Karpas-422 (cell line): ENCODE measurements around the gene TNS1. TPM values are rescaled to one million over a fixed set of nuclear protein-coding genes. Genes with fewer than 3 reads are reported as not detected.

Source experiments
- DNase-seq: peaks from one replicate; pipeline ENCODE4 v3.0.0-alpha.2; 2015
- H2AFZ ChIP-seq: fragments of 200-600 bp; sonication (generic); 2 replicates; pipeline ENCODE4 v1.6.1; 2014; ENCODE audit warnings: antibody characterized with exemption, low read length, mixed read lengths
- H3K27ac ChIP-seq: fragments of 200-600 bp; sonication (generic); 2 replicates; pipeline ENCODE4 v1.5.1; 2014; ENCODE audit warnings: mild to moderate bottlenecking, low read length, moderate library complexity
- H3K27me3 ChIP-seq: fragments of 200-600 bp; sonication (generic); 2 replicates; pipeline ENCODE4 v1.6.1; 2014; ENCODE audit warnings: low read length, mixed read lengths
- H3K36me3 ChIP-seq: fragments of 200-600 bp; sonication (generic); 2 replicates; pipeline ENCODE4 v1.6.1; 2014; ENCODE audit warnings: low read length, mixed read lengths; ENCODE audit not compliant: insufficient read depth
- H3K4me1 ChIP-seq: fragments of 200-600 bp; sonication (generic); 2 replicates; pipeline ENCODE4 v1.6.1; 2014; ENCODE audit warnings: mild to moderate bottlenecking, low read length, mixed read lengths
- H3K4me2 ChIP-seq: fragments of 200-600 bp; sonication (generic); 2 replicates; pipeline ENCODE4 v1.6.1; 2014; ENCODE audit warnings: low read length, low read depth, mild to moderate bottlenecking; ENCODE audit not compliant: poor library complexity, severe bottlenecking
- H3K4me3 ChIP-seq: fragments of 200-600 bp; sonication (generic); 2 replicates; pipeline ENCODE4 v1.5.1; 2014; ENCODE audit warnings: mild to moderate bottlenecking, antibody characterized with exemption, low read length, mixed read lengths
- H3K79me2 ChIP-seq: fragments of 200-600 bp; sonication (generic); 2 replicates; pipeline ENCODE4 v1.6.1; 2014; ENCODE audit warnings: mild to moderate bottlenecking, low read length, mixed read lengths
- H3K9ac ChIP-seq: fragments of 200-600 bp; sonication (generic); 2 replicates; pipeline ENCODE4 v1.6.0; 2014; ENCODE audit warnings: low read length
- H3K9me2 ChIP-seq: fragments of 200-600 bp; sonication (generic), shearing (Covaris generic); replicated peaks from 2 replicates; pipeline ENCODE4 v1.6.0; 2014; ENCODE audit warnings: mild to moderate bottlenecking, low read length, moderate library complexity; ENCODE audit not compliant: insufficient read depth
- H3K9me3 ChIP-seq: fragments of 300-700, 200-600 bp; sonication (generic); 2 replicates; pipeline ENCODE4 v1.6.1; 2014; ENCODE audit warnings: low read length, mixed read lengths
- H4K20me1 ChIP-seq: fragments of 200-600 bp; sonication (generic); 2 replicates; pipeline ENCODE4 v1.6.1; 2014; ENCODE audit warnings: mild to moderate bottlenecking, antibody characterized with exemption, low read length, low read depth; ENCODE audit not compliant: insufficient read depth
- total RNA-seq: library from RNA; depleted of rRNA; stranded (reverse); fragments of >200 nt; shearing (Covaris generic); gene quantifications from 2 replicates; pipeline ENCODE4 v1.2.3, GENCODE V29; 2014; ENCODE audit warnings: low replicate concordance

Gene TNS1
- total RNA-seq, 1 experiment from 2014 or later, result 1.7 TPM

GRCh38 chr2:217988014-217988839 is 14.6 kb downstream of the TNS1 start:
- Histone ChIP-seq H4K20me1 (no peaks in the 10 kb centered on the region), H3K9me2 (no peaks in the 10 kb centered on the region), H3K4me2 (no peak overlapping the region), H3K27me3 (no peaks in the 10 kb centered on the region), H3K9me3 (no peaks in the 10 kb centered on the region), H3K9ac (no peak overlapping the region), H3K27ac (no peak overlapping the region), H3K79me2 (no peaks in the 10 kb centered on the region), H3K36me3 (no peaks in the 10 kb centered on the region), H2AFZ (no peak overlapping the region), H3K4me3 (no peak overlapping the region), H3K4me1 (no peaks in the 10 kb centered on the region)
- peak; percentile 90 for DNase-seq

- Histone ChIP-seq H3K27ac (no peak overlapping the region), H3K9ac (no peak overlapping the region), H3K9me2 (no peaks in the 10 kb centered on the region), H3K4me1 (no peaks in the 10 kb centered on the region), H4K20me1 (no peaks in the 10 kb centered on the region), H3K36me3 (no peaks in the 10 kb centered on the region), H2AFZ (no peak overlapping the region), H3K9me3 (no peaks in the 10 kb centered on the region), H3K27me3 (no peaks in the 10 kb centered on the region), H3K4me2 (no peak overlapping the region), H3K4me3 (no peak overlapping the region), H3K79me2 (no peaks in the 10 kb centered on the region)
- DNase-seq, result no peak
Measured at GRCh38 chr2:217987391-217987790, 15.4 kb downstream of the TNS1 start.

- no peaks in the 10 kb centered on the region for H3K27me3 ChIP-seq
- H3K79me2 ChIP-seq, result no peaks in the 10 kb centered on the region
- no peaks in the 10 kb centered on the region for H3K9me3 ChIP-seq
- H3K4me3 ChIP-seq, result no peak overlapping the region
- no peaks in the 10 kb centered on the region for H4K20me1 ChIP-seq
- no peak for DNase-seq
- H3K4me2 ChIP-seq, result no peak overlapping the region
- H3K9ac ChIP-seq, result no peak overlapping the region
- no peaks in the 10 kb centered on the region for H3K9me2 ChIP-seq
- H3K36me3 ChIP-seq, result no peaks in the 10 kb centered on the region
- H3K4me1 ChIP-seq, result no peaks in the 10 kb centered on the region
- H3K27ac ChIP-seq, result no peak overlapping the region
- H2AFZ ChIP-seq, result no peak overlapping the region
Measured at GRCh38 chr2:217986256-217986961, 16.4 kb downstream of the TNS1 start.

GRCh38 chr2:217983276-217984233 is 19.2 kb downstream of the TNS1 start:
- Histone ChIP-seq H3K79me2 (no peaks in the 10 kb centered on the region), H3K9me2 (no peaks in the 10 kb centered on the region), H4K20me1 (no peaks in the 10 kb centered on the region), H3K9ac (no peak overlapping the region), H3K9me3 (no peaks in the 10 kb centered on the region), H3K27ac (no peak overlapping the region), H2AFZ (no peak overlapping the region), H3K4me2 (no peak overlapping the region), H3K27me3 (no peaks in the 10 kb centered on the region), H3K4me1 (no peaks in the 10 kb centered on the region), H3K36me3 (no peaks in the 10 kb centered on the region), H3K4me3 (no peak overlapping the region)
- no peak for DNase-seq

- Histone ChIP-seq H4K20me1 (no peaks in the 10 kb centered on the region), H3K27me3 (no peaks in the 10 kb centered on the region), H3K4me1 (no peaks in the 10 kb centered on the region), H3K4me3 (no peak overlapping the region), H3K27ac (no peak overlapping the region), H2AFZ (no peak overlapping the region), H3K4me2 (no peak overlapping the region), H3K9me2 (no peaks in the 10 kb centered on the region), H3K9ac (no peak overlapping the region), H3K9me3 (no peaks in the 10 kb centered on the region), H3K79me2 (no peaks in the 10 kb centered on the region), H3K36me3 (no peaks in the 10 kb centered on the region)
- DNase-seq, result no peak
Measured at GRCh38 chr2:217981971-217982370, 20.8 kb downstream of the TNS1 start.

- Histone ChIP-seq H3K27me3 (no peaks in the 10 kb centered on the region), H3K36me3 (no peaks in the 10 kb centered on the region), H3K4me2 (no peak overlapping the region), H3K79me2 (no peaks in the 10 kb centered on the region), H3K27ac (no peak overlapping the region), H2AFZ (no peak overlapping the region), H3K9ac (no peak overlapping the region), H3K9me2 (no peaks in the 10 kb centered on the region), H3K4me3 (no peak overlapping the region), H3K9me3 (no peaks in the 10 kb centered on the region), H4K20me1 (no peaks in the 10 kb centered on the region), H3K4me1 (no peaks in the 10 kb centered on the region)
- DNase-seq, result no peak
Measured at GRCh38 chr2:217981084-217981730, 21.6 kb downstream of the TNS1 start.

- H3K27me3 ChIP-seq, result no peaks in the 10 kb centered on the region
- no peak overlapping the region for H2AFZ ChIP-seq
- no peak overlapping the region for H3K27ac ChIP-seq
- no peaks in the 10 kb centered on the region for H3K9me2 ChIP-seq
- no peak overlapping the region for H3K4me2 ChIP-seq
- H3K9ac ChIP-seq, result no peak overlapping the region
- no peaks in the 10 kb centered on the region for H4K20me1 ChIP-seq
- H3K4me3 ChIP-seq, result no peak overlapping the region
- H3K9me3 ChIP-seq, result no peaks in the 10 kb centered on the region
- no peaks in the 10 kb centered on the region for H3K36me3 ChIP-seq
- no peaks in the 10 kb centered on the region for H3K79me2 ChIP-seq
- no peaks in the 10 kb centered on the region for H3K4me1 ChIP-seq
- no peak for DNase-seq
Measured at GRCh38 chr2:217980591-217980990, 22.2 kb downstream of the TNS1 start.
